Neural progenitor cell (in vitro differentiated cells): Measurements from ENCODE around the gene SLC41A1. TPM values are rescaled to one million over a fixed set of nuclear protein-coding genes. Genes with fewer than 3 reads are reported as not detected.

ENCODE experiments used
- DNase-seq: peaks from one replicate; pipeline ENCODE4 v3.0.0-alpha.2; 2016; ENCODE audit warnings: low spot score
- H2AFZ ChIP-seq: fragments of 200-600 bp; sonication (generic); replicated peaks from 2 replicates; pipeline ENCODE4 v1.6.1; 2016; ENCODE audit warnings: antibody characterized with exemption
- H3F3A ChIP-seq: fragments of 200-600 bp; sonication (generic); 2 replicates; pipeline ENCODE4 v1.6.1; 2016; ENCODE audit warnings: antibody characterized with exemption, low read depth
- H3K27ac ChIP-seq: fragments of 200-600 bp; sonication (generic); 2 replicates; pipeline ENCODE4 v1.5.1; 2016; ENCODE audit warnings: mild to moderate bottlenecking
- H3K27me3 ChIP-seq: fragments of 200-600 bp; sonication (generic); 2 replicates; pipeline ENCODE4 v1.6.1; 2016; ENCODE audit warnings: mild to moderate bottlenecking, moderate library complexity
- H3K36me3 ChIP-seq: fragments of 200-600 bp; sonication (generic); 2 replicates; pipeline ENCODE4 v1.5.1; 2016
- H3K4me1 ChIP-seq: fragments of 200-600 bp; sonication (generic); 2 replicates; pipeline ENCODE4 v1.6.1; 2016; ENCODE audit warnings: mixed run types
- H3K4me2 ChIP-seq: fragments of 200-600 bp; sonication (generic); 2 replicates; pipeline ENCODE4 v1.6.1; 2016
- H3K4me3 ChIP-seq: fragments of 200-600 bp; sonication (generic); 2 replicates; pipeline ENCODE4 v1.5.1; 2016
- H3K79me2 ChIP-seq: fragments of 200-600 bp; sonication (generic); 2 replicates; pipeline ENCODE4 v1.6.1; 2016; ENCODE audit warnings: low read depth
- H3K9ac ChIP-seq: fragments of 200-600 bp; sonication (generic); 2 replicates; pipeline ENCODE4 v1.6.1; 2016
- H3K9me3 ChIP-seq: fragments of 200-600 bp; sonication (generic); 2 replicates; pipeline ENCODE4 v1.5.1; 2016; ENCODE audit warnings: low read depth
- H4K20me1 ChIP-seq: fragments of 200-600 bp; sonication (generic); 2 replicates; pipeline ENCODE4 v1.6.1; 2016; ENCODE audit warnings: low read depth
- H3K27ac Mint-ChIP-seq: 3 replicates; pipeline ENCODE4 v1.8.0; 2021; ENCODE audit warnings: mixed read lengths
- H3K27me3 Mint-ChIP-seq: 2 replicates; pipeline ENCODE4 v1.8.0; 2022; ENCODE audit warnings: low read depth, mild to moderate bottlenecking, inconsistent platforms, moderate library complexity, mixed read lengths; ENCODE audit not compliant: insufficient read depth
- H3K36me3 Mint-ChIP-seq: 3 replicates; pipeline ENCODE4 v1.8.0; 2021; ENCODE audit warnings: mixed read lengths
- H3K4me1 Mint-ChIP-seq: 3 replicates; pipeline ENCODE4 v1.8.0; 2021; ENCODE audit warnings: mixed read lengths
- H3K4me3 Mint-ChIP-seq: 3 replicates; pipeline ENCODE4 v1.8.0; 2021; ENCODE audit warnings: mild to moderate bottlenecking, moderate library complexity, mixed read lengths
- H3K9me3 Mint-ChIP-seq: 3 replicates; pipeline ENCODE4 v1.8.0; 2020; ENCODE audit warnings: mixed read lengths
- EZH2 ChIP-seq: fragments of 200-600 bp; sonication (generic); IDR thresholded peaks from 2 replicates; pipeline ENCODE4 v1.6.1; 2017; ENCODE audit warnings: antibody characterized with exemption, mild to moderate bottlenecking, moderate library complexity
- EZH2phosphoT487 ChIP-seq: fragments of 200-600 bp; sonication (generic); IDR thresholded peaks from 2 replicates; pipeline ENCODE4 v1.6.1; 2017; ENCODE audit warnings: antibody characterized with exemption
- total RNA-seq: library from RNA; depleted of rRNA; stranded (reverse); fragments of >200 nt; gene quantifications from 2 replicates; pipeline ENCODE4 v1.2.3, GENCODE V29; 2015; ENCODE audit warnings: low replicate concordance
- TF ChIP-seq, protein P1 (sequence below): fragments of 200-600 bp; sonication (generic); IDR thresholded peaks from 2 replicates; pipeline ENCODE4 v1.5.1; 2017; ENCODE audit warnings: antibody characterized with exemption, mild to moderate bottlenecking

Gene SLC41A1
- total RNA-seq, 1 donor from 2014 or later = 10.4 TPM

DNA sequence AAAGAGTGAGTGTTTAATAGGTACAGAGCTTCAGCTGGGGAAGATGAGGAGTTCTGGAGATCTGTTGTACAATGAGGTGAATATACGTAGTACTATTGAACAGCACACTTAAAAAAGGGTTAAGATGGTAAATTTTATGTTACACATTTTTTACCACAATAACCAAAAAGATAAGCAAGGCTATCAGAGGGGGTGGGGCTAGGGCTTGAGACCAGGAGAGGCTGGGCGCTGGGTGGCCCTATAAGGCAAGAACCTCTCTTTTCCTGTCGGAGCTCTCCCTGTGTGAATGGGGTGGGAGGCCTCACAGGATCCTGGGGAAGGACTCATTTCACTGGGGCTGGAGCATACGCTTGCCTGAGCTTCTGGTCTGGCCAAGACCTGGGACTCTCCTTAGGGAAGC lies 9.0 kb downstream of the SLC41A1 start:
- H3K36me3 Mint-ChIP-seq = peaks cover 21% of the 10 kb centered on the region
- peaks cover 2% of the 10 kb centered on the region for H3K27me3 Mint-ChIP-seq
- H3K79me2 ChIP-seq = peaks cover 4% of the 10 kb centered on the region
- H2AFZ ChIP-seq = no peak overlapping the region
- H3K4me1 Mint-ChIP-seq = peaks cover 3% of the 10 kb centered on the region
- H3K27ac Mint-ChIP-seq = no peak overlapping the region
- H3K4me2 ChIP-seq = no peak overlapping the region
- H3K9me3 Mint-ChIP-seq = no peaks in the 10 kb centered on the region
- DNase-seq = no peak
- no peaks in the 10 kb centered on the region for H3K9me3 ChIP-seq
- peaks cover 18% of the 10 kb centered on the region for H3K4me1 ChIP-seq
- H4K20me1 ChIP-seq = peaks cover 4% of the 10 kb centered on the region
- no peaks in the 10 kb centered on the region for H3F3A ChIP-seq
- H3K27ac ChIP-seq = no peak overlapping the region
- TF ChIP-seq EZH2 = no peak
- TF ChIP-seq EZH2phosphoT487 = no peak
- TF ChIP-seq, protein P1, sequence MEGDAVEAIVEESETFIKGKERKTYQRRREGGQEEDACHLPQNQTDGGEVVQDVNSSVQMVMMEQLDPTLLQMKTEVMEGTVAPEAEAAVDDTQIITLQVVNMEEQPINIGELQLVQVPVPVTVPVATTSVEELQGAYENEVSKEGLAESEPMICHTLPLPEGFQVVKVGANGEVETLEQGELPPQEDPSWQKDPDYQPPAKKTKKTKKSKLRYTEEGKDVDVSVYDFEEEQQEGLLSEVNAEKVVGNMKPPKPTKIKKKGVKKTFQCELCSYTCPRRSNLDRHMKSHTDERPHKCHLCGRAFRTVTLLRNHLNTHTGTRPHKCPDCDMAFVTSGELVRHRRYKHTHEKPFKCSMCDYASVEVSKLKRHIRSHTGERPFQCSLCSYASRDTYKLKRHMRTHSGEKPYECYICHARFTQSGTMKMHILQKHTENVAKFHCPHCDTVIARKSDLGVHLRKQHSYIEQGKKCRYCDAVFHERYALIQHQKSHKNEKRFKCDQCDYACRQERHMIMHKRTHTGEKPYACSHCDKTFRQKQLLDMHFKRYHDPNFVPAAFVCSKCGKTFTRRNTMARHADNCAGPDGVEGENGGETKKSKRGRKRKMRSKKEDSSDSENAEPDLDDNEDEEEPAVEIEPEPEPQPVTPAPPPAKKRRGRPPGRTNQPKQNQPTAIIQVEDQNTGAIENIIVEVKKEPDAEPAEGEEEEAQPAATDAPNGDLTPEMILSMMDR = no peak
- H3K4me3 Mint-ChIP-seq = no peak overlapping the region
- no peak overlapping the region for H3K4me3 ChIP-seq
- no peak overlapping the region for H3K9ac ChIP-seq
- H3K36me3 ChIP-seq = no peaks in the 10 kb centered on the region
- no peaks in the 10 kb centered on the region for H3K27me3 ChIP-seq

DNA sequence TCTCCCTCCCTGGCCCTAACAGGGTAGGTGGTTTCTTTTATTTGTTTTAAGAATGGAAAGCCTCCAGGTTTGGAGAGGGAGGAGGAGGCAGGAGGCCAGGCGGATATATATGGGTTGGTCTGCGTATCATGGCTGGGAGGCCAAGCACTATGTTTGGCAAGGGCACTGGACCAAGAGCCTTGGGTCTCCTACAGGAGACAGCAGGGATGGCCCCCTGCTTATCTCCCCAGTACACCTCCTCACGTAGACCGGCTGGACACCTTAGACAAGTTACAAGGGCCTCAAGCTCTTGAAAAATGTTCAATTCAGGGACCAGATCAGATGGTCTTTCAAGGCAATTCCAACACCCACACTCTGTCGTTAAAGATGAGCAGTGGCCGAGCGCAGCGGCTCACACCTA lies 10.9 kb downstream of the SLC41A1 start:
- peaks cover 5% of the 10 kb centered on the region for H3K27me3 Mint-ChIP-seq
- Histone ChIP-seq H3K9me3 (no peaks in the 10 kb centered on the region), H4K20me1 (peaks cover 4% of the 10 kb centered on the region), H3K27me3 (no peaks in the 10 kb centered on the region), H3K9ac (no peak overlapping the region), H3F3A (no peaks in the 10 kb centered on the region), H3K4me3 (no peak overlapping the region), H3K4me2 (no peak overlapping the region), H3K79me2 (peaks cover under 1% of the 10 kb centered on the region), H2AFZ (no peak overlapping the region), H3K4me1 (peaks cover 18% of the 10 kb centered on the region), H3K27ac (no peak overlapping the region), H3K36me3 (no peaks in the 10 kb centered on the region)
- H3K36me3 Mint-ChIP-seq = peaks cover 23% of the 10 kb centered on the region
- TF ChIP-seq EZH2 = no peak
- TF ChIP-seq, protein P1 = no peak
- TF ChIP-seq EZH2phosphoT487 = no peak
- H3K9me3 Mint-ChIP-seq = no peaks in the 10 kb centered on the region
- DNase-seq = no peak
- no peak overlapping the region for H3K27ac Mint-ChIP-seq
- peaks cover 3% of the 10 kb centered on the region for H3K4me1 Mint-ChIP-seq
- H3K4me3 Mint-ChIP-seq = no peak overlapping the region

DNA sequence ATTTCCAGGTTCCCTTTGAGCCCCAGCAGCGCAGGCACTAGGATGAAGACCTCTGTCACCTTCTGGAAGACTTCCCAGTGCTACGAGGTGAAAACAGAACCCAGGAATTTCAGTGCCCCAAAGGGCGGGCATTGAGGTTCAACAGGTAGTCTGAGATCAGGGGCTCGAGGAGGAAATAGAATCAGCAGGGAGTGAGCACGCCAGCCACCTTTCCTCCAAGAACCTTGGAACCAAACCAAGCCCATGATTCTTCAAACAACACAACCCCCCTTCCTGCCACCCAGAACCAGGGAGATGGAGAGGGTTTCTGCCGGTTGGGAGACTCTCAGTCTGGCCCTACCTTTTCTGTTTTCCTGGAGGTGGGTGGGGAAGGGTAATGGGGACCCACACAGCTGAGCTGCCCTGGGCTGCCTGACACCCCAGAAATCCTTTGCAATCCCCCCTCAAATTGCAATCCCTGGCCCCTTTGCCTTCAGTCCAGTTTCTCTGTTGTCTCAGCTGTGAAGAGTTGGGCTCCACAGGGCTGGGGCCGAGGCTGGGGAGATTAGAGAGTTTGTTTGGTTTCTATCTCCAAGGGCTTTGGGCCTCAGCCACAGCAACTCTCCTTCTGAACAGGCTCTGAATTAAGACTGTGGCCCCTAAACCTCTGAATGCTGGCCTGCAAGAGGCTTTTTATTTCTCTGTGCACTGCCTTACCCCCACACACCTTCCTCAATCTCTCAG lies 11.9 kb downstream of the SLC41A1 start:
- Histone ChIP-seq H2AFZ (no peak overlapping the region), H3K27ac (peak overlapping the region; percentile 20), H3K9me3 (no peaks in the 10 kb centered on the region), H3K4me1 (peaks cover 18% of the 10 kb centered on the region), H3F3A (no peaks in the 10 kb centered on the region), H3K79me2 (no peaks in the 10 kb centered on the region), H3K4me2 (no peak overlapping the region), H3K27me3 (no peaks in the 10 kb centered on the region), H3K36me3 (no peaks in the 10 kb centered on the region), H3K4me3 (no peak overlapping the region), H3K9ac (no peak overlapping the region), H4K20me1 (peaks cover 4% of the 10 kb centered on the region)
- no peaks in the 10 kb centered on the region for H3K9me3 Mint-ChIP-seq
- TF ChIP-seq EZH2 (no peak), EZH2phosphoT487 (no peak)
- peaks cover 26% of the 10 kb centered on the region for H3K36me3 Mint-ChIP-seq
- peak overlapping the region; percentile 64 for H3K4me3 Mint-ChIP-seq
- H3K4me1 Mint-ChIP-seq = peaks cover 3% of the 10 kb centered on the region
- no peak overlapping the region for H3K27ac Mint-ChIP-seq
- H3K27me3 Mint-ChIP-seq = peaks cover 6% of the 10 kb centered on the region
- DNase-seq = no peak

DNA sequence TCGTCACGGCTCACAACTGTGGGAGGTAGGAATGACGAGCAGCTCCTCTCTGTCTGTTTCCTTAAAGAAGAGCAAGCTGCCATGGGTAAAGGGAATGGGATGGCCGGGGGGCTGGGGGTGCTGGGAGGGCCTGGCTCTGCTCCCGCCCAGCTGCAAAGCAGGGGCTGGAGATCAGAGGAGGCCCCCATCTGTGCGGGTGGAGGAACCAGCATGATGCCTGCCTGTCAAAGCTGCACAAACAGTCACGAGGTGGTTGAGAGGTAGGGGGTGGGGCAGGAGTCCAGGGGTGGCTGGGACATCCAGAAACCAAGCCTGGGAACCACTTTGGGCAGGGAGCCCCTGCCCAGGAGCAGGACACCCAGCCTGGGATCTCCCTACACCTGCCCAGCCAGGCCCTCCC lies 12.6 kb downstream of the SLC41A1 start:
- Histone ChIP-seq H3K4me1 (peaks cover 18% of the 10 kb centered on the region), H3K9me3 (no peaks in the 10 kb centered on the region), H3K9ac (no peak overlapping the region), H3K4me2 (no peak overlapping the region), H3K79me2 (no peaks in the 10 kb centered on the region), H2AFZ (no peak overlapping the region), H3K4me3 (no peak overlapping the region), H4K20me1 (peaks cover 4% of the 10 kb centered on the region), H3F3A (no peaks in the 10 kb centered on the region), H3K36me3 (no peaks in the 10 kb centered on the region), H3K27ac (no peak overlapping the region), H3K27me3 (no peaks in the 10 kb centered on the region)
- TF ChIP-seq, protein P1 = no peak
- TF ChIP-seq EZH2 = no peak
- TF ChIP-seq EZH2phosphoT487 = no peak
- DNase-seq = no peak
- Mint-ChIP-seq H3K9me3 (no peaks in the 10 kb centered on the region), H3K27me3 (peaks cover 6% of the 10 kb centered on the region), H3K36me3 (peaks cover 26% of the 10 kb centered on the region), H3K4me3 (no peak overlapping the region), H3K4me1 (peaks cover 3% of the 10 kb centered on the region), H3K27ac (no peak overlapping the region)
